Esophagus squamous epithelium (tissue), 4 donors: ENCODE data around the gene MALT1.

Experiments
- POLR2A ChIP-seq, 4 donors: fragments of 450-650 bp; IDR thresholded peaks; one replicate each; pipeline ENCODE4 v1.6.1; 2017; ENCODE audit warnings: antibody characterized with exemption in 4 of 4, mild to moderate bottlenecking in 4 of 4, moderate library complexity in 3 of 4
- TF ChIP-seq, protein P1 (sequence below), 6 experiments: fragments of 450-650 bp in 4 of 6; fragments of 200-600 bp in 2 of 6; sonication (generic) in 2 of 6; IDR thresholded peaks; one replicate each; pipeline ENCODE4 v1.5.1; 2016 to 2019; ENCODE audit warnings: antibody characterized with exemption in 6 of 6, mild to moderate bottlenecking in 4 of 6, moderate library complexity in 4 of 6

DNA sequence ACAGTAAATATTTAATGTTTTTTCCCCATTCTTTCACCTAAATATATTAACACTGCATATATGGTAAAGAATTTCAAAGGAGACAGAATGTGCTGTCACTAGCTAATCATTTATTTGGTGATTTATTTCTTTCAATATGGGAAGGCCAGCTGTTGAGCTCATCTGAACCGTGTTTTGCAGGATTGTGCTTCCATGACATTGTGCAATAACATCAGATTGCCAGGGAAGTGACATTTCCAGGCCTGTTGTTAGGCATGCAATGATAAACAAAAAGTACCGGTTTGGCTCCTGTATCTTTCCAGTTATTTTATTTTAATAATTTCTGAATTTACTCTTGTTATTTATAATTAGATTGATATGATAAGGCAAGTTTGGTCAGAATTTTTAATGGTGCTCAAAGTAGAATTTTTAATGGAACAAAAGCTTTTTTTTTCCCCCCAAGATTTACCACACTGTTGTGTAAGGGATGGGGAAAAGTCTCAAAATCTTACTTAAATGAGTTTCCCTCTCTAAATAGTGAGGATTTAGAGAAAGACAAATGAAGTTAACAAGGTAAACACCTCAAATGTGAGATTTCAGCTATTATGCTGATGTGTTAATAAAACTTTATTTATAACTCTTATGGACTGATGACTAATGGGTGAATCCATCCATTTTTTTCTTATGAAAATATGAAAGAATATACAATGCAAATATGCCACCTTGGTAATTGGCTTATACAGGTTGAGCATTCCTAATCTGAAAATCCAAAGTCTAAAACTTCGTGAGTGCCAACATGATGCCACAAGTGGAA is 52.7 kb downstream of the MALT1 start:
- TF ChIP-seq, protein P1, sequence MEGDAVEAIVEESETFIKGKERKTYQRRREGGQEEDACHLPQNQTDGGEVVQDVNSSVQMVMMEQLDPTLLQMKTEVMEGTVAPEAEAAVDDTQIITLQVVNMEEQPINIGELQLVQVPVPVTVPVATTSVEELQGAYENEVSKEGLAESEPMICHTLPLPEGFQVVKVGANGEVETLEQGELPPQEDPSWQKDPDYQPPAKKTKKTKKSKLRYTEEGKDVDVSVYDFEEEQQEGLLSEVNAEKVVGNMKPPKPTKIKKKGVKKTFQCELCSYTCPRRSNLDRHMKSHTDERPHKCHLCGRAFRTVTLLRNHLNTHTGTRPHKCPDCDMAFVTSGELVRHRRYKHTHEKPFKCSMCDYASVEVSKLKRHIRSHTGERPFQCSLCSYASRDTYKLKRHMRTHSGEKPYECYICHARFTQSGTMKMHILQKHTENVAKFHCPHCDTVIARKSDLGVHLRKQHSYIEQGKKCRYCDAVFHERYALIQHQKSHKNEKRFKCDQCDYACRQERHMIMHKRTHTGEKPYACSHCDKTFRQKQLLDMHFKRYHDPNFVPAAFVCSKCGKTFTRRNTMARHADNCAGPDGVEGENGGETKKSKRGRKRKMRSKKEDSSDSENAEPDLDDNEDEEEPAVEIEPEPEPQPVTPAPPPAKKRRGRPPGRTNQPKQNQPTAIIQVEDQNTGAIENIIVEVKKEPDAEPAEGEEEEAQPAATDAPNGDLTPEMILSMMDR (IDR thresholded peaks at IDR 0.05), result no peak
- TF ChIP-seq POLR2A (IDR thresholded peaks at IDR 0.05), result no peak
